ENCODE measurements around the gene LOXL4.
A peak's percentile ranks its signal among the peaks of the same experiment; 100 is the strongest.

DNA sequence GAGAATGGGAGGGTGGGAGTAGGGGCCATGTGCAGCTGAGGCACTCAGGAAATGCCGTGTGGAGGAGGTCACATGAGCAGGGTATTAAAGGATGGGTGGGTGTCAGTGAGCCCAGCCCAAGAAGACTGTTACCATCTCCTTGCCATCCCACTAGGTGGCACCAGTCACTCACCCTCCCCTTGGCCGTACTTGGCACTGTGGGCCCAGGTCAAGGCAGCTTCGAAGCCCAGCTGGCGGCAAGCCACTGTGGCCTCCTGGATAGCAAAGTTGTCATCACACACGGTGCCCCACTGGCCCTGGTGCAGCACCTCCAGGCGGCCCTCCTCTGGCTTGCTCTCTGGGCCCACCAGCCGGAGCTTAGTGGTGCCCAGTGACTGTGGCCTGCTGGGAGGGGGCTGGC is 5.4 kb downstream of the LOXL4 start:
- peak in 2 of 3 experiments; percentile 67 to 69; a peak in 4 of 6 replicates for TF ChIP-seq CTCF (IDR thresholded peaks at IDR 0.05 in 2 of 3, conservative IDR thresholded peaks at IDR 0.05 in 1 of 3; ENCODE audit: borderline replicate concordance in 1 of 3, insufficient read depth in 1 of 3, low read depth in 2 of 3, low read length in 2 of 3)
- TF ChIP-seq CEBPB (IDR thresholded peaks at IDR 0.05; ENCODE audit: low read depth), result no peak
- no peak for TF ChIP-seq YY1 (IDR thresholded peaks at IDR 0.05; ENCODE audit: extremely low read depth, insufficient replicate concordance, low read depth, low read length)
- no peak for TF ChIP-seq POLR2A (IDR thresholded peaks at IDR 0.05; ENCODE audit: borderline replicate concordance, extremely low read depth, insufficient read depth, insufficient read length)
- TF ChIP-seq TCF7L2 (IDR thresholded peaks at IDR 0.05; ENCODE audit: borderline replicate concordance, extremely low read depth, insufficient read depth, insufficient read length), result no peak
